Right cardiac atrium (tissue), 5 donors: Measurements from ENCODE around the gene LELP1. TPM values are rescaled to one million over a fixed set of nuclear protein-coding genes. Genes with fewer than 3 reads are reported as not detected.

Source experiments
- ATAC-seq, 2 donors: fragments of 200-7000 bp; cut with Tn5 transposase; one replicate each; pipeline versions ENCODE4 v1.8.0 to v1.9.1; 2020; ENCODE audit warnings: moderate library complexity in 2 of 2, mild to moderate bottlenecking in 1 of 2
- DNase-seq, 3 donors: peaks; one replicate each; pipeline ENCODE4 v3.0.0-alpha.2; 2020
- H3K27ac ChIP-seq: one replicate; pipeline ENCODE4 v1.5.1; 2013; ENCODE audit warnings: mild to moderate bottlenecking, low read length, control low read depth, moderate library complexity
- H3K27me3 ChIP-seq: one replicate; pipeline ENCODE4 v1.6.1; 2013; ENCODE audit not compliant: control insufficient read depth, insufficient read depth
- H3K4me1 ChIP-seq: one replicate; pipeline ENCODE4 v1.6.1; 2013; ENCODE audit warnings: low read length; ENCODE audit not compliant: control insufficient read depth, insufficient read depth
- H3K4me3 ChIP-seq: one replicate; pipeline ENCODE4 v1.5.1; 2013; ENCODE audit warnings: low read length, control low read depth
- H3K9me3 ChIP-seq: one replicate; pipeline ENCODE4 v1.6.1; 2013; ENCODE audit warnings: low read length; ENCODE audit not compliant: control insufficient read depth
- WGBS: extraction: QIAGEN DNeasy Blood & Tissue Kit; methylation state at CpG from one replicate; pipeline ENCODE4 v1.1.7; 2013; 5-methylcytosine and 5-hydroxymethylcytosine counted together
- intact Hi-C, 4 donors: fragments of 100-400 bp; cut with DNase I; formaldehyde crosslinking; loops; one replicate each; pipeline versions ENCODE4 v1.11.0 to v1.14.0; 2022 to 2023
- polyA plus RNA-seq: library from polyadenylated mRNA; stranded (reverse); fragments of 200-250 nt; gene quantifications from one replicate; pipeline ENCODE4 v1.2.3, GENCODE V29; 2013
- total RNA-seq, 4 donors: library from RNA; stranded (reverse); fragmentation: NEBNext Ultra II Directional; extraction: Animal tissue kit (Norgen Biotek cat#: 25700); gene quantifications; one replicate each; pipeline ENCODE4 v1.2.1, GENCODE V29; 2021
- donor health status: healthy with polysubstance abuse.
- donor health status: DM: no; HTN: yes; CAD: no.
- donor health status: DM: no; HTN: no; CAD: no.
- donor health status: DM: no; HTN: yes; CAD: no; lungs with severe emphysema.
- donor health status: DM: yes; HTN: yes; CAD: no.

The LELP1 gene
- total and polyA plus RNA-seq, 5 donors, result not detected

DNA sequence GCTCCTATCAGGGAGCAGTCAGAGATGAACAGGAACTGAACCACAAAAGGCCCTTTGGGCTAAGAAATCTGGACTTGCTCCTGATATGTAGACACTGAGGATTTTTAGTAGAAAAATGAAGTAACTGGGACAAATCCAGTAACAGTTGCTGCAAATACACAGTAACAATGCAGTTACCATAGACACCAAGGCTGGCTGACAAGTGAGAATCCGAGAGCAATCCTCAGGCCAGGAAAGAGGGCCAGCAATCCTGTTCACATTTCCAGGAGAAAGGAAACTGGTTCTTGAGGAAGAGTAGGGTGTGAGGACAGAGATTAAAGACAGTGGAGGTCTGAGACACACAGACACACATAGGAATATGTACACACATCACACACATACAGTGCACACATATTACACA, 46.9 kb downstream of the LELP1 start:
- DNase-seq (no peak), ATAC-seq (no peak)
- Histone ChIP-seq H3K27ac (no peak overlapping the region), H3K4me1 (no peaks in the 10 kb centered on the region), H3K4me3 (no peak overlapping the region), H3K27me3 (no peaks in the 10 kb centered on the region), H3K9me3 (no peaks in the 10 kb centered on the region)
- WGBS, result 48% methylated on average over 1 of the region's 1 CpG
- intact Hi-C loops, result no loop called here

DNA sequence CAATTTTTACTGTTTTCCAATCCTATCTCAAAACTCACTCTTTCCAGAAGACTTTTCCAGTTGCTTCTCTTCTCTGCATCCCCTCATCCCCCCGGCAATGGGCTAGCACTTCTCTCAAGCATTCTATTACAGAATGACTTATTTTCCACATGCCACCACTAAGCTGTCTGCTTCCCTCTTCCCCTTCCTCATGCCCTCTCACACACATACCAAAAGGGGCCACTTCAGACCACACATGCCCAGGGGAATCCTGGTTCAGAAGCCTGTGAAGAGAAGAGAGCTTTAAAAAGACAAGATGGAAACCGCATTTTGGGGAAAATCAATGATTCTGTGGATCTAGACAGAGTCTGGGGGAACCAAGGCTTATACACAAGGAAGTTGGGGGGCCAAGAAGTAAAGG, 47.9 kb downstream of the LELP1 start:
- 67% methylated on average over 2 of the region's 2 CpGs for WGBS
- DNase-seq (no peak), ATAC-seq (no peak)
- H3K4me3 ChIP-seq, result no peak overlapping the region
- no peak overlapping the region for H3K27ac ChIP-seq
- H3K9me3 ChIP-seq, result no peaks in the 10 kb centered on the region
- intact Hi-C loops, result no loop called here
- H3K27me3 ChIP-seq, result no peaks in the 10 kb centered on the region
- H3K4me1 ChIP-seq, result no peaks in the 10 kb centered on the region

GRCh38 chr1:153251562-153251961, 48.3 kb downstream of the LELP1 start:
- ATAC-seq (no peak), DNase-seq (no peak)
- H3K4me1 ChIP-seq, result no peaks in the 10 kb centered on the region
- intact Hi-C loops, result no loop called here
- 87% methylated on average over 3 of the region's 3 CpGs for WGBS
- no peak overlapping the region for H3K27ac ChIP-seq
- H3K4me3 ChIP-seq, result no peak overlapping the region
- no peaks in the 10 kb centered on the region for H3K9me3 ChIP-seq
- no peaks in the 10 kb centered on the region for H3K27me3 ChIP-seq

DNA sequence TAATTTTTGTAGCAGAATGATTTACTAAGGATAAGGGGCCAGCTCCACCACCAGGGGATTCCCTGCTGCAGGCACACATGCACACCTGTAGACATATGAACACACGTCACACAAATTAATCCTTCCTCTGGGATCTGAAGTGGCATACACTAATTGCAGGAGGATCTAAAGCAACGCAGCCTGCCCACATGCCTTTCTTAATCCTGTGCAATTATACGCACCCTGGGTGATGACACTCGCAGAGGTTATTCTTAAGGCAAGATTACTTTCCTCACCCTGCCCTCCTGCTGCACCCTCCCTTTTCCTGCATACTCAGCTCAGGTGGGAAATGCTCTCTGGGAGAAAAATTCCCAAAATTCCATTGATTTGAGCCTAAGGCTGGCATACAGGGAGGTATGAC, 48.8 kb downstream of the LELP1 start:
- intact Hi-C loops, result no loop called here
- no peak for ATAC-seq
- 86% methylated on average over 4 of the region's 4 CpGs for WGBS
- H3K27ac ChIP-seq, result no peak overlapping the region
- no peaks in the 10 kb centered on the region for H3K27me3 ChIP-seq
- DNase-seq, result no peak
- no peak overlapping the region for H3K4me3 ChIP-seq
- no peaks in the 10 kb centered on the region for H3K4me1 ChIP-seq
- no peaks in the 10 kb centered on the region for H3K9me3 ChIP-seq

DNA sequence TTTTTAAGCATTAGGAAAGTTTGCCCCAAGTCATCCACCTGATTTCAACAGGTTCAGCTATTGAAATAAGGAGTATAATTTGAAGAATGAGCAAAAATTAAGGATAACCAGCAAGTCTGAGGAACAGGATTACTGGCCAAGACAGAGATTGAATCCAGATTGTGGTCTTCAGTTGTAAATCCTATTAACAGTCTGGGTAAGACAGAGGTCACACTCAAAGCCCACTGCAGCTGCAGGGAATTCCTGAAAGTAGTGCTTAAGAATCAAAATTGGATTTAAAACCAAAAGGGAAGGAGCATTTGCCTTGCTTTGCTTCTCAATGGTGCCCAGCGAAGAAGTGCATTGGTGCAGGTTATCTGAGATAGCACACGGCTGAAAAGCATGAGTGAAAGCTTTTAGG, 49.8 kb downstream of the LELP1 start:
- no peak for DNase-seq

DNA sequence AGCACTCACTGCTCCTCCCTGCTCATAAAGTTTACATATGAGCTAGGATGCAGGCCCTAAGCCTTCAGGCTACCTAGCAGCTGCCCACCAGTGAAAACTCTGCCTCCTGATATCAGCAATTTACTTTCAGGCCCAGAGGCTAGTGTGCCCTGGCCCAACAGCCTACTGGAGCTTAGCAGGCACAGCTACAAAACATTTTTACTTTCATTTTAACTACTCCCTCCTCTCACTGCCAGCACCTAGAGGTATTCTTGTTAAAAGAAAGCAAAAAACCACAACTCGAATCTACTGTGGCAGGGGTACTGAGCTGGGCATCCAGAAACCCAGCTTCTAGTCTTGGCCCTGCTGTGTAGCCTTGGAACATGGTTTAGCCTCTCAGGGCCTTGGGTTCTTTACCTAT, 50.5 kb downstream of the LELP1 start:
- no peaks in the 10 kb centered on the region for H3K9me3 ChIP-seq
- H3K4me1 ChIP-seq, result no peaks in the 10 kb centered on the region
- intact Hi-C loops, result no loop called here
- 57% methylated on average over 1 of the region's 1 CpG for WGBS
- no peak overlapping the region for H3K27ac ChIP-seq
- H3K27me3 ChIP-seq, result no peaks in the 10 kb centered on the region
- ATAC-seq (no peak), DNase-seq (no peak)
- no peak overlapping the region for H3K4me3 ChIP-seq

More for the DNA sequence above, 49.8 kb downstream of the LELP1 start:
- Histone ChIP-seq H3K4me3 (no peak overlapping the region), H3K9me3 (no peaks in the 10 kb centered on the region), H3K27ac (no peak overlapping the region), H3K27me3 (no peaks in the 10 kb centered on the region), H3K4me1 (no peaks in the 10 kb centered on the region)
- no peak for ATAC-seq
- intact Hi-C loops, result no loop called here
- WGBS, result 40% methylated on average over 2 of the region's 2 CpGs

Other genes starting within 250 kb of the LELP1 start
- not detected for gene SPRR4, start 232.8 kb upstream of the LELP1 start, total RNA-seq
- gene SPRR4, start 232.8 kb upstream of the LELP1 start, polyA plus RNA-seq, result not detected
- not detected for gene SPRR1A, start 219.3 kb upstream of the LELP1 start, total RNA-seq
- gene SPRR1A, start 219.3 kb upstream of the LELP1 start, polyA plus RNA-seq, result not detected
- gene SPRR3, start 201.7 kb upstream of the LELP1 start, total RNA-seq, result not detected
- 0.50 TPM for gene SPRR3, start 201.7 kb upstream of the LELP1 start, polyA plus RNA-seq
- not detected for gene SPRR1B, start 172.2 kb upstream of the LELP1 start, total RNA-seq
- not detected for gene SPRR1B, start 172.2 kb upstream of the LELP1 start, polyA plus RNA-seq
- not detected for gene SPRR2D, start 162.3 kb upstream of the LELP1 start, total RNA-seq
- gene SPRR2D, start 162.3 kb upstream of the LELP1 start, polyA plus RNA-seq, result not detected
- not detected for gene SPRR2A, start 145.9 kb upstream of the LELP1 start, total RNA-seq
- 0.14 TPM for gene SPRR2A, start 145.9 kb upstream of the LELP1 start, polyA plus RNA-seq
- not detected for gene SPRR2B, start 131.8 kb upstream of the LELP1 start, total RNA-seq
- not detected for gene SPRR2B, start 131.8 kb upstream of the LELP1 start, polyA plus RNA-seq
- not detected for gene SPRR2E, start 108.9 kb upstream of the LELP1 start, total RNA-seq
- gene SPRR2E, start 108.9 kb upstream of the LELP1 start, polyA plus RNA-seq, result not detected
- gene SPRR2F, start 89.9 kb upstream of the LELP1 start, total RNA-seq, result under 1 TPM in 1 of 4 donors, not detected in 3; 0.37 TPM
- gene SPRR2F, start 89.9 kb upstream of the LELP1 start, polyA plus RNA-seq, result not detected
- not detected for gene SPRR2G, start 52.5 kb upstream of the LELP1 start, total RNA-seq
- not detected for gene SPRR2G, start 52.5 kb upstream of the LELP1 start, polyA plus RNA-seq
- not detected for gene PRR9, start 14.2 kb downstream of the LELP1 start, total RNA-seq
- not detected for gene PRR9, start 14.2 kb downstream of the LELP1 start, polyA plus RNA-seq
- gene LORICRIN, start 56.3 kb downstream of the LELP1 start, total RNA-seq, result not detected
- not detected for gene LORICRIN, start 56.3 kb downstream of the LELP1 start, polyA plus RNA-seq
- not detected for gene PGLYRP3, start 109.5 kb downstream of the LELP1 start, total RNA-seq
- not detected for gene PGLYRP3, start 109.5 kb downstream of the LELP1 start, polyA plus RNA-seq
- not detected for gene PGLYRP4, start 145.4 kb downstream of the LELP1 start, total RNA-seq
- gene PGLYRP4, start 145.4 kb downstream of the LELP1 start, polyA plus RNA-seq, result not detected
- gene S100A9, start 154.4 kb downstream of the LELP1 start, total RNA-seq, result 100 to 1,000 TPM in 3 of 4 donors, 10 to 100 TPM in 1; 48.6 to 167 (median 142) TPM
- 69.9 TPM for gene S100A9, start 154.4 kb downstream of the LELP1 start, polyA plus RNA-seq
- gene S100A12, start 172.2 kb downstream of the LELP1 start, total RNA-seq, result 1 to 10 TPM in 3 of 4 donors, under 1 TPM in 1; 0.68 to 2.6 (median 2.0) TPM
- 1.9 TPM for gene S100A12, start 172.2 kb downstream of the LELP1 start, polyA plus RNA-seq
- gene S100A8, start 187.6 kb downstream of the LELP1 start, total RNA-seq, result 10 to 100 TPM; 27.5 to 98.1 (median 66.9) TPM
- gene S100A8, start 187.6 kb downstream of the LELP1 start, polyA plus RNA-seq, result 42.3 TPM
- not detected for gene S100A7A, start 213.1 kb downstream of the LELP1 start, total RNA-seq
- not detected for gene S100A7A, start 213.1 kb downstream of the LELP1 start, polyA plus RNA-seq